ENCODE data around the gene AMN.

The AMN gene

DNA sequence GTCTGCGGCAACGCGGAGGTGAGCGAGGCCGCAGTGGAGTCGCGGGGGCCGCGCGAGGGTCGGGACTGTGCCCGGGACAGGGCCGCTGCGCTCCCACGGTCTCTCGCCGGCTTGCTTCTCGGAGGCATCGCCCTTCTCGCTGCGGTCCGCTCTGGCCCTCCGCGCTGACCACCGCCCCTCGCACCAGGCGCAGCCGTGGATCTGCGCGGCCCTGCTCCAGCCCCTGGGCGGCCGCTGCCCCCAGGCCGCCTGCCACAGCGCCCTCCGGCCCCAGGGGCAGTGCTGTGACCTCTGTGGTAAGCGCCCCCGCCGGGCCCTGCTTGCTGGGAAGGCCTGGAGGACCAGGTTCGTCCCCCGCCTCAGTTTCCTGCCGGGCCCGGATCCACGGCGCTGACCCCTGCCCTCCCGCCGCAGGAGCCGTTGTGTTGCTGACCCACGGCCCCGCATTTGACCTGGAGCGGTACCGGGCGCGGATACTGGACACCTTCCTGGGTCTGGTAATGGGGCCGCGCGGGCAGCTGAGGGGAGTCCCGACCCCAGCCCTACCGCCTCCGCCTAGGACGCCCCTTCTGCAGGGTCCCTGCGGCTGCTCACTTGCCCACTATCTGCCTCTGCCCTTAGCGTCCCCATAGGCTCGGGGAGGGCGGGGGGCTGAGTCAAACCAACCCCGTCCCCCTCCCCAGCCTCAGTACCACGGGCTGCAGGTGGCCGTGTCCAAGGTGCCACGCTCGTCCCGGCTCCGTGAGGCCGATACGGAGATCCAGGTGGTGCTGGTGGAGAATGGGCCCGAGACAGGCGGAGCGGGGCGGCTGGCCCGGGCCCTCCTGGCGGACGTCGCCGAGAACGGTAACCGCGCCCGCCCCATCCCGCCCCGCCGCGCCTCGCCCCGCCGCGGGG is 7.0 kb downstream of the AMN start:
- DNase-seq, result no peak

GRCh38 chr14:102930138-102930752 is 7.8 kb downstream of the AMN start:
- DNase-seq, result no peak

- DNase-seq, result no peak
Measured at GRCh38 chr14:102930753-102931579, 8.5 kb downstream of the AMN start.

GRCh38 chr14:102931580-102932285 is 9.3 kb downstream of the AMN start:
- DNase-seq, result no peak

DNA sequence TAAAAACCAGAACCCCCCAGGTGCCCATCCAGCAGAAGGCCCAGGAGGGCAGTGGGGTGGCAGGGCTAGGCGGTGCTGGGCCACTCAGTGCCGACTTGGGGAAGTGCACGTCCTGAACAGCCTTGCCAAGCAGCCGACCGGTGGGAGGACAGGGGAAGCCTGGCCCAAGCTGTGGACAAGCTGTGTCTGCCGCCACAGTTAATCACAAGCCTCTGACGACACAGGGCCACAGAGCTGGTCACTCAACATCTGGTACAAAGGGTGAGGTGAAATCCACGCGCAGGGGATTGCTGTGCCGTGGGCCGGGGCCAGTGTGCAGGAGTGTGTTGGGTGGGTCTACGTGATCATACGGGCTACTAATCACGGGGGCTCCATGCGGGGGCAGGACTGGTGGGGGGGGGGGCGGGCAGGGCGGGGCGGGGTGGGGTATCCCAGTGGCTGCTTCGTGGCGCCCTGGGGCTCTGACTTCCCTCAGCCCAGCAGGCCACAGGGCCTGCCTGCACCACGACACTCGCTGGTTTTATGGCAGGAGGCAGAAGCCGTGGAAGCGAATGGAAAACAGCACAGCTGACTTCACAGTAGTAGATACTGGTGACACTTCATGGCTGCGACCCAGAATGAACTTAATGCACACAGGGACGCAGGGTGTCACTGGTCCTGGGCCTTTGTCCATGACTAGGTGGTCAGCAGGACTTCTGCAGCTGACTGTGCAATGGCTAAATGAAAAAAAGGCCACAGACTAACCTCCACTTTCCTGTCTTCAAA is 10.2 kb downstream of the AMN start:
- DNase-seq, result no peak

DNA sequence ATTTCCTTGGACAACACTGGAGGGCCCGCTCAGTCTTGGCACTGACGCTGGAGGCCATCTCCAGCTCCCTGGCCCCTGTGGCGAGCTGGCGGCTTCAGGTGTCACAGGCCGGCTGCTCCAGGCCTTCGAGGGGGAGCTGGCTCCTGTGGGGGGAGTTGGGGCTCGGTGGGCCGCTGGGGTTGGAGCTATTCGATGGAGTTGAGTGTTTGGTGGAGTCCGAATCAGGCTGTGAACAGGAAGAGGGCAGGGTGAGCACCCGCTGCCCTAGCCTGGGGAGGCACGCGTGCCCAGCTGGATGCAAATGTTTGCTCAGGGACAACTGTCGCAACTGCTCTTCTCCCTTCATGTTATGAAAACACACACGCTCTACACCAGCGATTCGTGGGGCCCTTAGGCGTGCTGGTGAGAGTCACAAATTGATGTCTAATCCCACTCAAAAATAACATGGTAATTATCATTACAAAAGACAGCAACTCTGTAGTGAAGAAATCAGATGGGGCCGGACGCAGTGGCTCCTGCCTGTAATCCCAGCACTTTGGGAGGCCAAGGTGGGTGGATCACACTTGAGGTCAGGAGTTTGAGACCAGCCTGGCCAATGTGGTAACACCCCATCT is 11.3 kb downstream of the AMN start:
- DNase-seq, result no peak

GRCh38 chr14:102935756-102936155 is 13.3 kb downstream of the AMN start:
- no peak for DNase-seq

GRCh38 chr14:102937331-102938175 is 15.1 kb downstream of the AMN start:
- DNase-seq, result no peak

DNA sequence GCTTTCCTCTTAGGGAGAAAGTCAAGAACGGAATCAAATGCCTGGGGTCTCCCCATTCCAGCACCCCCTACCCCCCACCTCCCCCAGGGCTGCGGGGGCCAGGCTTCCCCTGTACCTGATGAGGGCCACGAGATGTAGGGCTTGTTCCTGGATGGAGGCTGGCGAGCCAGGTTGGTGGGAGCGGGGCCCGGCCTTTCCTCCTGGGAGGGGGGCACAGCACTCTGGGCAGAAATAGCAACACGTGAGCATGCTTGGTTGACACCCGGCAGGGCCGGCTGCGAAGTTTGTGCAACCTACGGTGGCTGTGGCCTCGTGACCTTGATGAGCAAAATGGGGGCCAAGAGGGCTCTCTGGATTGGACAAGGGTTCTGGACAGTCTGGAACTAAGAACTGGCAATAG is 15.7 kb downstream of the AMN start:
- DNase-seq, result no peak

- no peak for DNase-seq
Measured at GRCh38 chr14:102939329-102939728, 16.9 kb downstream of the AMN start.

DNA sequence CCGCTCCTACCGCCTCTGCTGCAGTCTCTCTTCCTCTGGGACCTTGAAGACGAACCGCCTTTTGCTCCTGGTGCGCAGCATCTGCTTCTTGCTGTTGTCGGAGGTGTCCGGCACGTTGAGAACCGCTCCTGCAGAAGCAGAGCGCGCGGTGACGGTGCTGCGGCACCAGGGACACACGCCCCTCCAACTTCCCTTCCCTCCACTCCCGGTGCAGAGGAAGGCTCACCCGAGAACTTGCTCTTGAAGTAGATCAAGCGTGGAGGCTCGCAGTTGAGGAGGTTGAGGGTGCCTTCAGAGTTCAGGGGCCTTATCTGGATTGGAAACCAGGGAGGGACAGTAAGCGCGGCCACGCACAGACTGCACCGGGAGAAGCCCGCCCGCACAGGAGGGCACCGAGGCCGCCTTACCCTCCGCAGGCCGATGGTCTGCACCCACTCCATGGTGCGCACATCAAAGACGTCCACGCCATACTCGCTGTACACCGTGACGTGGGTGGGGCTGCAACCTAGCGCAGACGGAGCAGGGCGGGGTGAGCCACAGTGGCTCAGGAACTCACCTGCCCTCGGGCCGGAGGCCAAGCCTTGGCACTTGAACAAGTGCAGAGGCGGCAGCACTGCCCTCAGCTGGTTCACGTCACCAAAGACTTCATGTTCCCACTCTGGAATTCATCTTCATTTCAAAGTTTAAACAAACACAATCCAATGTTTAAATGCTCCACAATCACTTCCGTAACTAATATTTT is 17.5 kb downstream of the AMN start:
- no peak for DNase-seq

DNA sequence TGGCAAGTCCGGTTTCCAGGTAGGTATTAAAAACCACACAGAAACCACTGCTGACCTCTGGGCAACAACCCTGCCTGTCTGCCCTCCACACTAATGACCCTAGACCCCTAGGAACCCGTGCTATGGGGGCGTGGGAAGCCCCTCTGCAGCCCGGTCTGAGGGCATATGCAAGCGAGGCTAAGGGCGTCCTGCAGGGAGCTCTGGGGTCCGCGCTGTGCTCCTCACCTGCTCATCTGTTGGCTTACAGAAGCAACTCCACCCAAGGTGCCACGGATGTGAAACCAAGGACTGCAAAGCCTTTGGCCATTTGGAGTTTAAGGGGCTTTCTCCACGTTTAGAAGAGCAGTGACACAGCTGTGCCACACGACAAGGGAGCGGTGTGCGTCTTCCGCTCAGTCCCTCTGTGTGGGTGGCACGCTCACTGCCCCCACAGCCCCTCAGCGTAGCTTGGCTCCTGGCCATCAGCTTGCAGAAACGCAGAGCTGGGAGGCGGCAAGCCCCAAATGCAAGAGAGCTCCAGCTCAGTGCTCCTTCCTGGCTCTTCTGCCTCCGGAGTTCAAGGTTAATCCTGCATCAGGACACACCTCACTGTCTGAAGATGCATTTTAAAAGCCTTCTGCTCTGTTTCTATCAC is 18.4 kb downstream of the AMN start:
- no peak for DNase-seq

- DNase-seq, result no peak
Measured at GRCh38 chr14:102941419-102942011, 19.1 kb downstream of the AMN start.

DNA sequence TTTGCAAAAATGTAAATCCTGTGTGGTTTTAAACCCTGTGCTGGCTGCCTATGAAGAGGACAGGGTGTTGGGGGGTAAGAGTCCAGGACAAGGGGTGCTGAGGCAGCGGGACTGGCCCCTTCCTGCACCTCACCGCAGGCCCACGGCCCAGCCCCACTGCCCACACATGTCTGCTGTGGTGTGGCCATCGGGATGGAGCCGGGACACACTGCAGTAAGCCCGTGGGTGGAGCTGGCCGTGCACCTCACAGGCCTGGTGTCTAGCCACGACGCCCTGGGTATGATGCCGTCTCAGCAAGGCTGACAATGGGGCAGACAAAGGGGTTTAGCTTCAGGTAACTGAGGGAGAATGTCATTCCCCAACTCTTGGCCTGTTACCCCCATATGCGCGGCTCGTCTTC is 19.6 kb downstream of the AMN start:
- DNase-seq, result no peak

- no peak for DNase-seq
Measured at GRCh38 chr14:102943454-102943853, 21.0 kb downstream of the AMN start.

DNA sequence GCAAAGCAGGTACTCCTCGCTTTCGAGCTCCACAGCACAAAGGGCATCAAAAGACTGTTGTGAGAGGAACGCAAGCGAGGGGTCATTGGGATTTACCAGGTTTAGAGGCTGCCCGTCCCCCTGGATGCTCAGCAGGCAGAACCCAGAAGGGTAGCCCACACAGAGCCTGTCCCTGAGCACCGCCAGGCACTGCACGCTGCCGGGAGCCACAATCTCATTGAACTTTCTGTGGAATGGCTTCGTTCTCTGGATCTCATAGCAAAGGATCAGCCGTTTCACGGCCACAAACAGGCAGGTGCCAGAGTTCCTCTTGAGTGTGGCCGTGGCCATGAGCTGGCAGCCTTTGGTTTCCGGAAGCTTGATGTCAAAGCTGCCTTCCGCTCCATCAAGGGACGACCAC is 21.5 kb downstream of the AMN start:
- no peak for DNase-seq

DNA sequence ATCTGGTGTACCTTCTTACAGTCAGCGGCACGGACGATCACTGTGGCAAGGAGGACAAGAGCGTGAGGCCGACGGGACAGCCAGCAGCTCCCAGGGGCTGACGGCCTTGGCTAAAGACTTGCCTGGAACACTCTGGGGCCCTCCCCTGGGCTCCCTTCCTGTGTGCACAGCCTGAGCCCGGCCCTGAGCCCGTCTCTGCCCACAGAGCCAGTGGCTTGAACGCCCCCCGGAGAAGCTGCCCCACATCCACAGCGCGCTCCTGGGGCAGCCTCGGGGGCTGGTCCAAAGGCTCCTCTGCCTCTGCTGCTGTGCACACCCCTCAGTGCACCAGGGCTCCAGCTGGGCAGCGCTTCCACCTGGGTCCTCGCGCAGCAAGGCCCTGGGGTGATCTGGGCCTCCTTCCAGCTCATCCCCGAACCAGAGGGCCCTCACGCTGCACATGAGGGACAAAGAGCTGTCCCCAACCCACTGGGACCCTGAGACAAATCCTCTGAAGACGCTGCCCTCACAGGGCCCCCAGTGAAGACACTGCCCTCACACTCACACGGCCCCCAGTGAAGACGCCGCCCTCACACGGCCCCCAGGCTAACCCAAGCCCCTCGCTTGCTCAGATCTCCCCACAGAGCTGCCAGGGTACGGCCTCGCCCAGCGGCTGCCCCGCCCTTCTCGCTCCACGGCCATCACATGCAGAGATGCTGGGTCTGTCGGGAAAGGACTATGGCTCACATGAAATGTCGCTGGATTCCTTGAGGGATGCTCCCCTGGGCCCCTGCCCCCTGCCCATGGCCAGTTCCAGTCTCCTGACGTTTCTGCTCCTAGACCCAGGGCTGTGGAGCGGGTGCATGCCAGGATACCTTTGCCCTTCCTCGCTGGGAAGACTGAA is 22.2 kb downstream of the AMN start:
- DNase-seq, result no peak
